ENCODE data around the gene HSPA4.

HSPA4 gene

GRCh38 chr5:133149345-133149744 lies 97.5 kb downstream of the HSPA4 start:
- no peak overlapping the region for H3K4me3 ChIP-seq (ENCODE audit: severe bottlenecking)
- no peaks in the 10 kb centered on the region for H3K36me3 ChIP-seq (ENCODE audit: low read depth)
- ATAC-seq (ENCODE audit: low read depth) (no peak), DNase-seq (ENCODE audit: low spot score) (no peak)
- H3K27me3 ChIP-seq (ENCODE audit: insufficient read depth, poor library complexity, severe bottlenecking): no peaks in the 10 kb centered on the region
- no peaks in the 10 kb centered on the region for H3K9me3 ChIP-seq (ENCODE audit: severe bottlenecking)
- no peak for TF ChIP-seq CTCF (IDR thresholded peaks at IDR 0.05; ENCODE audit: poor library complexity, severe bottlenecking)
- H3K4me1 ChIP-seq (ENCODE audit: insufficient read depth, poor library complexity, severe bottlenecking): no peaks in the 10 kb centered on the region
- H3K27ac ChIP-seq (ENCODE audit: poor library complexity, severe bottlenecking): no peak overlapping the region

GRCh38 chr5:133150909-133151544 lies 99.2 kb downstream of the HSPA4 start:
- no peak for DNase-seq (ENCODE audit: low spot score)
- Histone ChIP-seq H3K9me3 (ENCODE audit: severe bottlenecking) (no peaks in the 10 kb centered on the region), H3K27ac (ENCODE audit: poor library complexity, severe bottlenecking) (no peak overlapping the region), H3K4me1 (ENCODE audit: insufficient read depth, poor library complexity, severe bottlenecking) (no peaks in the 10 kb centered on the region), H3K27me3 (ENCODE audit: insufficient read depth, poor library complexity, severe bottlenecking) (no peaks in the 10 kb centered on the region), H3K36me3 (ENCODE audit: low read depth) (no peaks in the 10 kb centered on the region), H3K4me3 (ENCODE audit: severe bottlenecking) (no peak overlapping the region)
- TF ChIP-seq CTCF (IDR thresholded peaks at IDR 0.05; ENCODE audit: poor library complexity, severe bottlenecking): no peak
- ATAC-seq (ENCODE audit: low read depth): no peak

- Histone ChIP-seq H3K27ac (ENCODE audit: poor library complexity, severe bottlenecking) (no peak overlapping the region), H3K4me3 (ENCODE audit: severe bottlenecking) (no peak overlapping the region), H3K36me3 (ENCODE audit: low read depth) (no peaks in the 10 kb centered on the region), H3K4me1 (ENCODE audit: insufficient read depth, poor library complexity, severe bottlenecking) (no peaks in the 10 kb centered on the region), H3K27me3 (ENCODE audit: insufficient read depth, poor library complexity, severe bottlenecking) (no peaks in the 10 kb centered on the region), H3K9me3 (ENCODE audit: severe bottlenecking) (no peaks in the 10 kb centered on the region)
- ATAC-seq (ENCODE audit: low read depth): no peak
- no peak for DNase-seq (ENCODE audit: low spot score)
- TF ChIP-seq CTCF (IDR thresholded peaks at IDR 0.05; ENCODE audit: poor library complexity, severe bottlenecking): no peak
These were observed 102.7 kb downstream of the HSPA4 start for GRCh38 chr5:133154274-133155075.

GRCh38 chr5:133155326-133155969 lies 103.6 kb downstream of the HSPA4 start:
- TF ChIP-seq CTCF (IDR thresholded peaks at IDR 0.05; ENCODE audit: poor library complexity, severe bottlenecking): no peak
- ATAC-seq (ENCODE audit: low read depth) (no peak), DNase-seq (ENCODE audit: low spot score) (no peak)
- H3K27me3 ChIP-seq (ENCODE audit: insufficient read depth, poor library complexity, severe bottlenecking): no peaks in the 10 kb centered on the region
- no peaks in the 10 kb centered on the region for H3K36me3 ChIP-seq (ENCODE audit: low read depth)
- H3K9me3 ChIP-seq (ENCODE audit: severe bottlenecking): no peaks in the 10 kb centered on the region
- no peak overlapping the region for H3K4me3 ChIP-seq (ENCODE audit: severe bottlenecking)
- H3K4me1 ChIP-seq (ENCODE audit: insufficient read depth, poor library complexity, severe bottlenecking): no peaks in the 10 kb centered on the region
- H3K27ac ChIP-seq (ENCODE audit: poor library complexity, severe bottlenecking): no peak overlapping the region

Measured in RWPE2 (cell line).